Neural cell (in vitro differentiated cells): ENCODE measurements around the gene IL1RAPL2. TPM values are rescaled to one million over a fixed set of nuclear protein-coding genes. Genes with fewer than 3 reads are reported as not detected.

Source experiments
- H2AFZ ChIP-seq: fragments of 200-600, 300-800 bp; sonication (generic), shearing (Covaris generic); 2 replicates; pipeline ENCODE4 v1.6.0; 2014; ENCODE audit warnings: low read depth, mild to moderate bottlenecking, antibody characterized with exemption, low read length, moderate library complexity
- H3F3A ChIP-seq: fragments of 200-600 bp; shearing (Covaris generic); 2 replicates; pipeline ENCODE4 v1.6.1; 2016; ENCODE audit warnings: mild to moderate bottlenecking, moderate library complexity, mixed read lengths, antibody characterized with exemption, low read length; ENCODE audit not compliant: insufficient read depth, poor library complexity, severe bottlenecking
- H3K27ac ChIP-seq: fragments of 200-600, 300-800 bp; sonication (generic), shearing (Covaris generic); 2 replicates; pipeline ENCODE4 v1.5.1; 2014; ENCODE audit warnings: mild to moderate bottlenecking, low read length, moderate library complexity
- H3K27me3 ChIP-seq: fragments of 300-800, 200-600 bp; sonication (generic), shearing (Covaris generic); 2 replicates; pipeline ENCODE4 v1.6.0; 2014; ENCODE audit warnings: mild to moderate bottlenecking, low read depth, low read length, moderate library complexity; ENCODE audit not compliant: insufficient read depth
- H3K36me3 ChIP-seq: fragments of 300-800, 200-600 bp; sonication (generic), shearing (Covaris generic); 2 replicates; pipeline ENCODE4 v1.5.1; 2014; ENCODE audit warnings: mild to moderate bottlenecking, antibody characterized with exemption, low read length, moderate library complexity; ENCODE audit not compliant: insufficient read depth
- H3K4me2 ChIP-seq: fragments of 300-800, 200-600 bp; sonication (generic), shearing (Covaris generic); 2 replicates; pipeline ENCODE4 v1.6.0; 2014; ENCODE audit warnings: mild to moderate bottlenecking, low read length
- H3K4me3 ChIP-seq: fragments of 300-800, 200-600 bp; sonication (generic), shearing (Covaris generic); 2 replicates; pipeline ENCODE4 v1.5.1; 2014; ENCODE audit warnings: mild to moderate bottlenecking, low read length, moderate library complexity
- H3K79me2 ChIP-seq: fragments of 200-600 bp; shearing (Covaris generic); replicated peaks from 2 replicates; pipeline ENCODE4 v1.6.0; 2014; ENCODE audit warnings: mild to moderate bottlenecking, low read length, moderate library complexity; ENCODE audit not compliant: insufficient read depth
- H3K9ac ChIP-seq: fragments of 300-800, 200-600 bp; sonication (generic), shearing (Covaris generic); 2 replicates; pipeline ENCODE4 v1.6.1; 2016; ENCODE audit warnings: mild to moderate bottlenecking, low read length, mixed read lengths
- H3K9me2 ChIP-seq: fragments of 200-600 bp; shearing (Covaris generic); 2 replicates; pipeline ENCODE4 v1.6.1; 2016; ENCODE audit warnings: mild to moderate bottlenecking, low read length, mixed read lengths; ENCODE audit not compliant: insufficient read depth
- H3K9me3 ChIP-seq: fragments of 200-600, 300-800 bp; sonication (generic), shearing (Covaris generic); 2 replicates; pipeline ENCODE4 v1.6.1; 2016; ENCODE audit warnings: mild to moderate bottlenecking, mixed run types, low read length, moderate library complexity, mixed read lengths
- H4K20me1 ChIP-seq: fragments of 200-600 bp; shearing (Covaris generic); 2 replicates; pipeline ENCODE4 v1.6.1; 2016; ENCODE audit warnings: mild to moderate bottlenecking, mixed run types; ENCODE audit not compliant: insufficient read depth
- CTCF ChIP-seq: fragments of 450-650 bp; IDR thresholded peaks from 2 replicates; pipeline ENCODE4 v1.5.1; 2014; ENCODE audit warnings: antibody characterized with exemption, mild to moderate bottlenecking, moderate library complexity; ENCODE audit not compliant: poor library complexity, severe bottlenecking
- EP300 ChIP-seq: fragments of 450-650 bp; conservative IDR thresholded peaks from 2 replicates; pipeline ENCODE4 v1.6.1; 2014; ENCODE audit warnings: antibody characterized with exemption, mild to moderate bottlenecking, moderate library complexity; ENCODE audit not compliant: poor library complexity, severe bottlenecking
- EZH2 ChIP-seq: fragments of 200-600, 300-800 bp; shearing (Covaris generic), sonication (generic); IDR thresholded peaks from 2 replicates; pipeline ENCODE4 v1.6.1; 2014; ENCODE audit warnings: antibody characterized with exemption, low read length, borderline replicate concordance, mild to moderate bottlenecking; ENCODE audit not compliant: insufficient read depth, poor library complexity, severe bottlenecking
- MXI1 ChIP-seq: fragments of 450-650 bp; conservative IDR thresholded peaks from 2 replicates; pipeline ENCODE4 v1.6.1; 2014; ENCODE audit warnings: antibody characterized with exemption, mild to moderate bottlenecking; ENCODE audit not compliant: poor library complexity, severe bottlenecking
- POLR2AphosphoS5 ChIP-seq: IDR thresholded peaks from 2 replicates; pipeline ENCODE4 v1.6.1; 2012
- RAD21 ChIP-seq: fragments of 450-650 bp; conservative IDR thresholded peaks from 2 replicates; pipeline ENCODE4 v1.6.1; 2014; ENCODE audit warnings: antibody characterized with exemption, mild to moderate bottlenecking, moderate library complexity
- REST ChIP-seq: IDR thresholded peaks from 2 replicates; pipeline ENCODE4 v1.6.1; 2012; ENCODE audit warnings: borderline replicate concordance
- SMC3 ChIP-seq: fragments of 450-650 bp; conservative IDR thresholded peaks from 2 replicates; pipeline ENCODE4 v1.6.1; 2014; ENCODE audit warnings: antibody characterized with exemption, mild to moderate bottlenecking, moderate library complexity; ENCODE audit not compliant: poor library complexity
- TAF1 ChIP-seq: IDR thresholded peaks from 2 replicates; pipeline ENCODE4 v1.6.1; 2012; ENCODE audit warnings: low read depth
- polyA plus RNA-seq: library from polyadenylated mRNA; depleted of rRNA; stranded (reverse); fragments of >200 nt; gene quantifications from 2 replicates; pipeline ENCODE4 v1.2.3, GENCODE V29; 2014

Gene IL1RAPL2
- polyA plus RNA-seq, 1 donor from 2014 or later = not detected

GRCh38 chrX:105515561-105515960 lies 949.6 kb downstream of the IL1RAPL2 start:
- Histone ChIP-seq H3K36me3 (no peaks in the 10 kb centered on the region), H3K9me2 (no peaks in the 10 kb centered on the region), H3K9me3 (no peaks in the 10 kb centered on the region), H3K79me2 (no peaks in the 10 kb centered on the region), H2AFZ (no peak overlapping the region), H3K4me3 (no peak overlapping the region), H3K9ac (no peak overlapping the region), H3K4me2 (no peak overlapping the region), H3F3A (no peaks in the 10 kb centered on the region), H4K20me1 (no peaks in the 10 kb centered on the region), H3K27ac (no peak overlapping the region), H3K27me3 (no peaks in the 10 kb centered on the region)
- TF ChIP-seq SMC3 (no peak), CTCF (no peak), MXI1 (no peak), EP300 (no peak), TAF1 (no peak), POLR2AphosphoS5 (no peak), EZH2 (no peak), REST (no peak), RAD21 (no peak)

- Histone ChIP-seq H3K36me3 (no peaks in the 10 kb centered on the region), H3K27me3 (no peaks in the 10 kb centered on the region), H3K79me2 (no peaks in the 10 kb centered on the region), H3K4me3 (no peak overlapping the region), H2AFZ (no peak overlapping the region), H4K20me1 (no peaks in the 10 kb centered on the region), H3K4me2 (no peak overlapping the region), H3K9ac (no peak overlapping the region), H3K27ac (no peak overlapping the region), H3K9me2 (no peaks in the 10 kb centered on the region), H3K9me3 (no peaks in the 10 kb centered on the region), H3F3A (no peaks in the 10 kb centered on the region)
- no peak for TF ChIP-seq TAF1
- no peak for TF ChIP-seq CTCF
- TF ChIP-seq POLR2AphosphoS5 = no peak
- TF ChIP-seq SMC3 = no peak
- TF ChIP-seq EP300 = no peak
- TF ChIP-seq EZH2 = no peak
- no peak for TF ChIP-seq REST
- no peak for TF ChIP-seq MXI1
- TF ChIP-seq RAD21 = no peak
Measured at GRCh38 chrX:105526431-105526830, 960.4 kb downstream of the IL1RAPL2 start.
